Effector memory CD4-positive, alpha-beta T cell (primary cell): ENCODE data around the gene GRB7.
"Not testable (repeated sequence)": the region's sequence is repeated elsewhere in the genome, so short reads cannot be mapped to it uniquely, and the experiment has no call there.

ENCODE experiments used
- DNase-seq, 3 donors: peaks; one replicate each; pipeline ENCODE4 v3.0.0-alpha.2; 2020
- H3K27ac ChIP-seq: 2 replicates; pipeline ENCODE4 v1.7.0; 2013; ENCODE audit warnings: mild to moderate bottlenecking, low read length, moderate library complexity; ENCODE audit not compliant: insufficient read depth, poor library complexity, severe bottlenecking
- H3K27me3 ChIP-seq: replicated peaks from 2 replicates; pipeline ENCODE4 v1.7.0; 2013; ENCODE audit warnings: mild to moderate bottlenecking, low read length; ENCODE audit not compliant: insufficient read depth, control insufficient read depth, poor library complexity, severe bottlenecking
- H3K36me3 ChIP-seq: 2 replicates; pipeline ENCODE4 v1.7.0; 2013; ENCODE audit warnings: mild to moderate bottlenecking, low read length, moderate library complexity; ENCODE audit not compliant: control insufficient read depth, insufficient read depth
- H3K4me1 ChIP-seq: 2 replicates; pipeline ENCODE4 v1.7.0; 2013; ENCODE audit warnings: low read length, mild to moderate bottlenecking; ENCODE audit not compliant: control insufficient read depth, insufficient read depth, poor library complexity, severe bottlenecking
- H3K4me3 ChIP-seq: 2 replicates; pipeline ENCODE4 v1.7.0; 2013; ENCODE audit warnings: low read length, low read depth, mild to moderate bottlenecking; ENCODE audit not compliant: insufficient read depth, poor library complexity, severe bottlenecking
- H3K9me3 ChIP-seq: 2 replicates; pipeline ENCODE4 v1.7.0; 2013; ENCODE audit warnings: mild to moderate bottlenecking, low read length, moderate library complexity; ENCODE audit not compliant: control insufficient read depth

The GRB7 gene

DNA sequence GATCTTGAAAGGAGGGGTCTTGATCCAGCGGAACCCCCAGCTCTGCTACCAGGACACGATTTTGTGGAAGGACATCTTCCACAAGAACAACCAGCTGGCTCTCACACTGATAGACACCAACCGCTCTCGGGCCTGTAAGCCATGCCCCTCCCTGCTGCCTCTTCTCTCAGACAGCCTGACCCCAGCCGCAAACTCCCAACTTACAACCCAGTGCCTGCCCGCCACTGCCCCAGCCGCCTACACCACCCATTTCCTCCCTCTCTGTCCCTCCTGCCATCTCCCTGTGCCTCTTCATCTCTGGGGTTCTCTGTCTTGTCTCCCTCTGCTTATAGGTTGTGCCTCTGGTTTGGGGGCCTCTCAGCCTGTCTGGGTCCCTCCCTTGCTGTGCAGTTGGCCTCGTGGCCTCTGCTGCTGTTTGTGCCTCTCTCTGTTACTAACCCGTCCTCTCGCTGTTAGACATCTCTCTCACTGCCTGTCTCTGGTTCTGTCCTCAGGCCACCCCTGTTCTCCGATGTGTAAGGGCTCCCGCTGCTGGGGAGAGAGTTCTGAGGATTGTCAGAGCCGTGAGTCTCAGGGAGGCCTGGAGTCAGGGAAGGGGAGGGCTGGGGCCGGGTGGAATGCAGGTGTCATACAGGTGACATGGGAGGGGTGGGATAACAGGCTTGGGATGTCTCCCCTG, 28.3 kb upstream of the GRB7 start:
- Histone ChIP-seq H3K9me3 (no peaks in the 10 kb centered on the region), H3K4me1 (peaks cover 10% of the 10 kb centered on the region), H3K27me3 (no peaks in the 10 kb centered on the region), H3K4me3 (no peak overlapping the region), H3K27ac (no peak overlapping the region), H3K36me3 (no peaks in the 10 kb centered on the region)
- DNase-seq, result no peak

DNA sequence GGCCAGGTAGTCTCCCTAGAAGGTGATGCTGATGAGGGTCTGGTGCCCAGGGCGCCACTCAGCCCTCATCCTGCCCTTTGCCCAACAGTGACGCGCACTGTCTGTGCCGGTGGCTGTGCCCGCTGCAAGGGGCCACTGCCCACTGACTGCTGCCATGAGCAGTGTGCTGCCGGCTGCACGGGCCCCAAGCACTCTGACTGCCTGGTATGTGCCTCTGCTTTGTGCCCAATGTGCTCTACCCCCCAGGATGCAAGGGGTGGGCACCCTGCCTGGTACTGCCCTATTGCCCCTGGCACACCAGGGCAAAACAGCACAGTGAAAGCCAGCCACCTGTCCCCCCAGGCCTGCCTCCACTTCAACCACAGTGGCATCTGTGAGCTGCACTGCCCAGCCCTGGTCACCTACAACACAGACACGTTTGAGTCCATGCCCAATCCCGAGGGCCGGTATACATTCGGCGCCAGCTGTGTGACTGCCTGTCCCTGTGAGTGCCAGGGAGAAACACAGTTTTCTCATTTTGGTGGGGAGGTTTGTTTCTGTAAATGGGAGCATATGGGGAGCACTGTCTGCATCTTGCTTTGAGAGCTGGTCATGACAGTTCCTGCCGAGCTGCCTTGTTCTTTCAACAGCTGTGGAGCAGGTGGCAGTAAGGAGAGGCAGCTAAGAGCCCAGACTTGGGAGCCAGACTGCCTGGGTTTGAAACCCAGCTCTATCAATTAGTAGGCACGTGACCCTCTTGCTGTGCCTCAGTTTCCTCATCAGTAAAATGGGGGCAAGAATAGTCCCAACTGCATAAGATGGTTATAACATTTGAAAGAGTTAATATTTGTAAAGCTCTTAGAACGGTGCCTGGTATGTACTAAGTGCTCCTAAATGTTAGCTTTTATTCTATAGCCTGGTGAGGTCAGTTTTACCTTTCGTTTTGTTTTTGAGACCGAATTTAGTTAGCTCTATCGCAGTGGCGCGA, 27.5 kb upstream of the GRB7 start:
- Histone ChIP-seq H3K4me1 (peaks cover 10% of the 10 kb centered on the region), H3K36me3 (no peaks in the 10 kb centered on the region), H3K27ac (no peak overlapping the region), H3K4me3 (no peak overlapping the region), H3K27me3 (no peaks in the 10 kb centered on the region), H3K9me3 (no peaks in the 10 kb centered on the region)
- no peak for DNase-seq

DNA sequence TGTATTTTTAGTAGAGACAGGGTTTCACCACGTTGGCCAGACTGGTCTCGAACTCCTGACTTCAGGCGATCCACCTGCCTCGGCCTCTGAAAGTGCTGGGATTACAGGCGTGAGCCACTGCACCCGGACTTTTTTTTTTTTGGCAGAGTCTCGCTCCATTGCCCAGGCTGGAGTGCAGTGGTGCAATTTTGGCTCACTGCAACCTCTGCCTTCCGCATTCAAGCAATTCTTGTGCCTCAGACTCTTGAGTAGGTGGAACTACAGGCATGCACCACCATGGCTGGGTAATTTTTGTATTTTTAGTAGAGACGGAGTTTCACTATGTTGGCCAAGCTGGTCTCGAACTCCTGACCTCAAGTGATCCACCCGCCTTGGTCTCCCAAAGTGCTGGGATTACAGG, 26.7 kb upstream of the GRB7 start:
- H3K4me3 ChIP-seq, H3K36me3 ChIP-seq, H3K27me3 ChIP-seq, H3K4me1 ChIP-seq, DNase-seq, H3K27ac ChIP-seq, H3K9me3 ChIP-seq: not testable (repeated sequence)

DNA sequence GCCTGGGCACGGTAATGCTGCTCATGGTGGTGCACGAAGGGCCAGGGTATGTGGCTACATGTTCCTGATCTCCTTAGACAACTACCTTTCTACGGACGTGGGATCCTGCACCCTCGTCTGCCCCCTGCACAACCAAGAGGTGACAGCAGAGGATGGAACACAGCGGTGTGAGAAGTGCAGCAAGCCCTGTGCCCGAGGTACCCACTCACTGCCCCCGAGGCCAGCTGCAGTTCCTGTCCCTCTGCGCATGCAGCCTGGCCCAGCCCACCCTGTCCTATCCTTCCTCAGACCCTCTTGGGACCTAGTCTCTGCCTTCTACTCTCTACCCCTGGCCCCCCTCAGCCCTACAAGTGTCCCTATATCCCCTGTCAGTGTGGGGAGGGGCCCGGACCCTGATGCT, 25.9 kb upstream of the GRB7 start:
- H3K36me3 ChIP-seq, result no peaks in the 10 kb centered on the region
- no peaks in the 10 kb centered on the region for H3K9me3 ChIP-seq
- H3K4me1 ChIP-seq, result peaks cover 7% of the 10 kb centered on the region
- H3K27me3 ChIP-seq, result no peaks in the 10 kb centered on the region
- no peak for DNase-seq
- no peak overlapping the region for H3K27ac ChIP-seq
- no peak overlapping the region for H3K4me3 ChIP-seq

DNA sequence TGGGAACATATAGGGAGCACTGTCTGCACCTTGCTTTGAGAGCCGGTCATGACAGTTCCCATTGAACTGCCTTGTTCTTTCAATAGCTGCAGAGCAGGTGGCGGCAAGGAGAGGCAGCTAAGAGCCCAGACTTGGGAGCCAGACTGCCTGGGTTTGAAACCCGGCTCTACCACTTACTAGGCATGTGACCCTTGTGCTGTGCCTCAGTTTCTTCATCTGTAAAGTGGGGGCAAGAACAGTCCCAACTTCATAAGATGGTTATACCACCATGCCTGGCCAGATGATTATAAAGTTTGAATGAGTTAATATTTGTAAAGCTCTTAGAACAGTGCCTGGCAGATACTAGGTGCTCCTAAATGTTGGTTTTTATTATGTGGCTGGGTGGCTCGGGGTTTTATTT, 23.5 kb upstream of the GRB7 start:
- H3K36me3 ChIP-seq, result no peaks in the 10 kb centered on the region
- no peaks in the 10 kb centered on the region for H3K9me3 ChIP-seq
- H3K4me3 ChIP-seq, result no peak overlapping the region
- H3K27ac ChIP-seq, result no peak overlapping the region
- DNase-seq, result no peak
- no peaks in the 10 kb centered on the region for H3K27me3 ChIP-seq
- no peaks in the 10 kb centered on the region for H3K4me1 ChIP-seq

DNA sequence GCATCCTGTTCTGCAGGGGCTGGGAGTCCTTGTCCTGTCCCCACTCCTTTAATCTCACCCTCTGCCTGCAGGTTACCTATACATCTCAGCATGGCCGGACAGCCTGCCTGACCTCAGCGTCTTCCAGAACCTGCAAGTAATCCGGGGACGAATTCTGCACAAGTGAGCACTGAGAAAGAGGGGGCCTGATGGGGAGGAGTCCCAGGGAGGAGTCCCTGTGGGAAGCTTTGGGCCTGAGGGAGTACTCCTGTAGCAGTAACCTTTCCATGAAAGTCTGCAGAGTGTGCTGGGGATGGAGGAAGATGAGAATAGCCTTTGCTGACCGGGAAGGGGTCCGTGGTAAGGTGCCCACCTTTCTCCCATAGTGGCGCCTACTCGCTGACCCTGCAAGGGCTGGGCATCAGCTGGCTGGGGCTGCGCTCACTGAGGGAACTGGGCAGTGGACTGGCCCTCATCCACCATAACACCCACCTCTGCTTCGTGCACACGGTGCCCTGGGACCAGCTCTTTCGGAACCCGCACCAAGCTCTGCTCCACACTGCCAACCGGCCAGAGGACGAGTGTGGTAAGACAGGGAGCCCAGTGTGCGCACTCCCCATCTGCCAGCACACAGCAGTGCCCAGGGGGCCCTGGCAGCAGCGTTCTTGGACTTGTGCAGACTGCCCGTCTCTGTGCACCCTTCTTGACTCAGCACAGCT, 22.2 kb upstream of the GRB7 start:
- no peaks in the 10 kb centered on the region for H3K36me3 ChIP-seq
- H3K27ac ChIP-seq, result no peak overlapping the region
- no peak for DNase-seq
- no peak overlapping the region for H3K4me3 ChIP-seq
- no peaks in the 10 kb centered on the region for H3K27me3 ChIP-seq
- no peaks in the 10 kb centered on the region for H3K9me3 ChIP-seq
- no peaks in the 10 kb centered on the region for H3K4me1 ChIP-seq

DNA sequence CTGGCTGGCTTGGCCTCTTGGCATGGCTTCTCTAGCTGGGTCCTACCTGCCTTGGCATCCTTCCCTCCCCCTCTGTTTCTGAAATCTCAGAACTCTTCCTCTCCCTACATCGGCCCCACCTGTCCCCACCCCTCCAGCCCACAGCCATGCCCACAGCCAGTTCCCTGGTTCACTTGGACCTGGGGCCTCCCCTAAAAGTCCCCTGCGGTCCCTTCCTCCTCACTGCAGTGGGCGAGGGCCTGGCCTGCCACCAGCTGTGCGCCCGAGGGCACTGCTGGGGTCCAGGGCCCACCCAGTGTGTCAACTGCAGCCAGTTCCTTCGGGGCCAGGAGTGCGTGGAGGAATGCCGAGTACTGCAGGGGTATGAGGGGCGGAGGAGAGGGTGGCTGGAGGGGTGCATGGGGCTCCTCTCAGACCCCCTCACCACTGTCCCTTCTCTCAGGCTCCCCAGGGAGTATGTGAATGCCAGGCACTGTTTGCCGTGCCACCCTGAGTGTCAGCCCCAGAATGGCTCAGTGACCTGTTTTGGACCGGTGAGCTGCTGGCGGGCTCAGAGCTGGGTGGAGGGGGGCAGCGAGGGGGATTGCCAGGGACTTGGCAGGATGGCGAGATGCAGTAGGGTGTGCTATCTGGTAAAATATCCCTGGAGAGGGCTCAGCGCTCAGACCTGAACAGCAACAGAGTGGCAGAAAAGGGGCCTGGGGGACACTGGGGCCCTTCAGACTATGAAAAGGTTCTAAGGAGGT, 21.5 kb upstream of the GRB7 start:
- no peaks in the 10 kb centered on the region for H3K36me3 ChIP-seq
- H3K4me3 ChIP-seq, result no peak overlapping the region
- no peaks in the 10 kb centered on the region for H3K4me1 ChIP-seq
- no peaks in the 10 kb centered on the region for H3K9me3 ChIP-seq
- H3K27me3 ChIP-seq, result no peaks in the 10 kb centered on the region
- no peak overlapping the region for H3K27ac ChIP-seq
- DNase-seq, result no peak

DNA sequence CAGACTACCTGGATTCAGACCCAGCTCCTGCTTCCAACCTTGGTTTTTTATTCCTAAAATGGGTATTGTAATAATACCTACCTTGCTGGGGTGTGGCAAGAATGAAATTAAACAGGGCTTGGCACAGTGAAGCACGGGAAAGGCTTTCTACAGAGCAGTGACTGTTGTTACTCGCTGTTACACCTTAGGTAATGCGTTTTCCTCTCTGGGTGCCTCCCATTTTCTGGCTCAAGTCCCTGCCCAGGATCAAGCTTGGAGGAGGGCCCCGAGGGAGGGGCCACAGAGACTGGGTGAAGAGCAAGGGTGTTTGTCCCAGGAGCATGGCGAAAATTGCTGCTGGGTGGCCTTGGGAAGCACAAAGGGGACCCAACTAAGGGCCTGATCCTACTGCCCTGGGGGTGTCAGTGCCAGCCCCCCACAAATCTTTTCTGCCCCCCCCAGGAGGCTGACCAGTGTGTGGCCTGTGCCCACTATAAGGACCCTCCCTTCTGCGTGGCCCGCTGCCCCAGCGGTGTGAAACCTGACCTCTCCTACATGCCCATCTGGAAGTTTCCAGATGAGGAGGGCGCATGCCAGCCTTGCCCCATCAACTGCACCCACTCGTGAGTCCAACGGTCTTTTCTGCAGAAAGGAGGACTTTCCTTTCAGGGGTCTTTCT, 20.7 kb upstream of the GRB7 start:
- no peak overlapping the region for H3K4me3 ChIP-seq
- H3K27me3 ChIP-seq, result no peaks in the 10 kb centered on the region
- H3K9me3 ChIP-seq, result no peaks in the 10 kb centered on the region
- no peaks in the 10 kb centered on the region for H3K36me3 ChIP-seq
- no peak overlapping the region for H3K27ac ChIP-seq
- DNase-seq, result no peak
- H3K4me1 ChIP-seq, result no peaks in the 10 kb centered on the region

DNA sequence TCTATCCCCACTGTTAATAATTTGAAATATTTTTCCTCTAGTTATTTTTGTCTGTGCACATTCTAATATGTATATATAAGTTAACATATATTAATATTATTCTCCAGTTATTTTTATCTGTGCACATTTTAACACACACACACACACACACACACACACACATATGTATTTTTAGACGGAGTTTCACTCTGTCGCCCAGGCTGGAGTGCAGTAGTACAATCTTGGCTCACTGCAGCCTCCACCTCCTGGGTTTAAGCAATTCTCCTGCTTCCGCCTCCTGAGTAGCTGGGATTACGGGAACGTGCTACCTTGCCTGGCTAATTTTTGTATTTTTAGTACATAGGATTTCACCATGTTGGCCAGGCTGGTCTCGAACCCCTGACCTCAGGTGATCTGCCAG, 20.1 kb upstream of the GRB7 start:
- no peaks in the 10 kb centered on the region for H3K4me1 ChIP-seq
- H3K27me3 ChIP-seq, result no peaks in the 10 kb centered on the region
- H3K36me3 ChIP-seq, result no peaks in the 10 kb centered on the region
- no peak overlapping the region for H3K27ac ChIP-seq
- no peak for DNase-seq
- no peaks in the 10 kb centered on the region for H3K9me3 ChIP-seq
- no peak overlapping the region for H3K4me3 ChIP-seq
